Measurements from ENCODE around the gene UBD. TPM values are rescaled to one million over a fixed set of nuclear protein-coding genes. Genes with fewer than 3 reads are reported as not detected.

Gene UBD
- total and polyA plus RNA-seq, 10 donors: 10.8 to 121 (median 27.1) TPM

- H3K27me3 ChIP-seq (replicated peaks in 1 of 7): peaks cover 0 to 45% (median 25%) of the 10 kb centered on the region in 7 donors
- 3 to 10% (median 5%) methylated on average over 23 to 83 of the region's 83 CpGs for WGBS, 5 donors
- TF ChIP-seq POLR2A (IDR thresholded peaks at IDR 0.05) (no peak), CTCF (IDR thresholded peaks at IDR 0.05 in 8 of 11, conservative IDR thresholded peaks at IDR 0.05 in 3 of 11) (peak in 2 of 11 experiments; percentile 13), POLR2AphosphoS5 (IDR thresholded peaks at IDR 0.05) (peak in 2 of 3 donors; percentile 58 to 60)
Measured at GRCh38 chr6:29553268-29554057, 6.1 kb downstream of the UBD start.

GRCh38 chr6:29552512-29553051 lies 7.0 kb downstream of the UBD start:
- no peak for DNase-seq
- TF ChIP-seq POLR2AphosphoS5 (IDR thresholded peaks at IDR 0.05) (no peak), POLR2A (IDR thresholded peaks at IDR 0.05) (no peak), CTCF (IDR thresholded peaks at IDR 0.05 in 8 of 11, conservative IDR thresholded peaks at IDR 0.05 in 3 of 11) (no peak)
- Histone ChIP-seq H3K27ac (peak overlapping the region in 6 of 8 donors; percentile 9 to 64 (median 28)), H3K27me3 (replicated peaks in 1 of 7) (peaks cover 0 to 45% (median 25%) of the 10 kb centered on the region in 7 donors), H3K4me3 (peak overlapping the region; percentile 28 to 73 (median 46)), H3K4me1 (peaks cover 13 to 24% (median 16%) of the 10 kb centered on the region in 6 donors), H3K9me3 (no peaks in the 10 kb centered on the region), H3K36me3 (no peaks in the 10 kb centered on the region)
- WGBS, 5 donors: 33 to 42% (median 37%) methylated on average over 5 of the region's 5 CpGs
- intact Hi-C loops (cut with DNase I; ENCODE audit: low total_unique reads): no loop called here

More at GRCh38 chr6:29553268-29554057, 6.1 kb downstream of the UBD start:
- Histone ChIP-seq H3K9me3 (no peaks in the 10 kb centered on the region), H3K27ac (peak overlapping the region in 6 of 8 donors; percentile 9 to 64 (median 28)), H3K4me1 (peaks cover 13 to 24% (median 16%) of the 10 kb centered on the region in 6 donors), H3K36me3 (no peaks in the 10 kb centered on the region), H3K4me3 (peak overlapping the region; percentile 28 to 73 (median 46))
- intact Hi-C loops (cut with DNase I; ENCODE audit: low total_unique reads): no loop called here
- peak; percentile 82 for DNase-seq

GRCh38 chr6:29547573-29547972 lies 12.0 kb downstream of the UBD start:
- DNase-seq: no peak
- intact Hi-C loops (cut with DNase I; ENCODE audit: low total_unique reads): no loop called here
- peaks cover 0 to 4% (median under 1%) of the 10 kb centered on the region in 6 donors for H3K4me1 ChIP-seq
- no peak overlapping the region for H3K4me3 ChIP-seq
- TF ChIP-seq POLR2A (IDR thresholded peaks at IDR 0.05) (no peak), POLR2AphosphoS5 (IDR thresholded peaks at IDR 0.05) (no peak), CTCF (IDR thresholded peaks at IDR 0.05 in 8 of 11, conservative IDR thresholded peaks at IDR 0.05 in 3 of 11) (no peak)
- H3K27ac ChIP-seq: no peak overlapping the region
- H3K27me3 ChIP-seq (replicated peaks in 1 of 7): peaks cover 0 to 23% (median 0%) of the 10 kb centered on the region in 7 donors
- H3K36me3 ChIP-seq: no peaks in the 10 kb centered on the region
- no peaks in the 10 kb centered on the region for H3K9me3 ChIP-seq
- 48 to 67% (median 58%) methylated on average over 3 of the region's 3 CpGs for WGBS, 5 donors

Data from spleen (tissue), 11 donors.